Measurements from ENCODE around the gene SLC11A1. TPM values are rescaled to one million over a fixed set of nuclear protein-coding genes. Genes with fewer than 3 reads are reported as not detected.
A peak's percentile ranks its signal among the peaks of the same experiment; 100 is the strongest.

The SLC11A1 gene
- total RNA-seq, 1 experiment from 2014 or later: 0.33 TPM

DNA sequence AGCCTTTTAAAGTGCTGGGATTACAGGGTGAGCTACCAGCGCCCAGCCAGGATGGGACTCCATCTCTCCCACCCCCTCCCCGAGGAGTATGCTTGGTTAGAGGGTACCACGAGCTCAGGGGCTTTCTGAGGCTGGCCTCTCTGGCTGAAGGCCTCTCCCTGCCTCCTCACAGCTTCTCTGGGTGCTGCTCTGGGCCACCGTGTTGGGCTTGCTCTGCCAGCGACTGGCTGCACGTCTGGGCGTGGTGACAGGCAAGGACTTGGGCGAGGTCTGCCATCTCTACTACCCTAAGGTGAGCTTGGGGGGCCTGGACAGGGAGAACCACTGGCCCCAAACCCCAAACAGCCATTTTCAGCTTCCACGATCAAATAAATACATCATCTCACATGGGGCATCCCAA is 2.9 kb downstream of the SLC11A1 start:
- Histone ChIP-seq H3K4me2 (ENCODE audit: low read length) (no peak overlapping the region), H4K20me1 (ENCODE audit: low read length) (no peaks in the 10 kb centered on the region), H3F3A (ENCODE audit: low read length, unreplicated experiment) (no peaks in the 10 kb centered on the region), H3K9ac (ENCODE audit: low read length) (no peak overlapping the region), H3K27ac (ENCODE audit: low read length) (no peak overlapping the region), H2AFZ (ENCODE audit: low read length) (no peak overlapping the region), H3K36me3 (ENCODE audit: low read depth, low read length) (no peaks in the 10 kb centered on the region), H3K9me3 (ENCODE audit: low read length) (no peaks in the 10 kb centered on the region), H3K79me2 (ENCODE audit: low read length) (no peaks in the 10 kb centered on the region), H3K9me2 (replicated peaks; ENCODE audit: low read length) (no peaks in the 10 kb centered on the region), H3K4me3 (ENCODE audit: low read length) (no peak overlapping the region), H3K4me1 (ENCODE audit: insufficient read depth, low read length) (peaks cover 7% of the 10 kb centered on the region; the same call in 1 of the 2 replicates), H3K27me3 (ENCODE audit: low read length) (no peaks in the 10 kb centered on the region)
- ChIA-PET POLR2A (ENCODE audit: unreplicated experiment) (no interaction called here), CTCF (no interaction called here)
- no peak for ATAC-seq
- intact Hi-C loops (cut with micrococcal nuclease): no loop called here
- DNase-seq: no peak
- BruUV-seq (replicated peaks): no TSS peak
- no peak for TF ChIP-seq EZH2phosphoT487 (IDR thresholded peaks at IDR 0.05; ENCODE audit: borderline replicate concordance, low read length)
- TF ChIP-seq, protein P1, sequence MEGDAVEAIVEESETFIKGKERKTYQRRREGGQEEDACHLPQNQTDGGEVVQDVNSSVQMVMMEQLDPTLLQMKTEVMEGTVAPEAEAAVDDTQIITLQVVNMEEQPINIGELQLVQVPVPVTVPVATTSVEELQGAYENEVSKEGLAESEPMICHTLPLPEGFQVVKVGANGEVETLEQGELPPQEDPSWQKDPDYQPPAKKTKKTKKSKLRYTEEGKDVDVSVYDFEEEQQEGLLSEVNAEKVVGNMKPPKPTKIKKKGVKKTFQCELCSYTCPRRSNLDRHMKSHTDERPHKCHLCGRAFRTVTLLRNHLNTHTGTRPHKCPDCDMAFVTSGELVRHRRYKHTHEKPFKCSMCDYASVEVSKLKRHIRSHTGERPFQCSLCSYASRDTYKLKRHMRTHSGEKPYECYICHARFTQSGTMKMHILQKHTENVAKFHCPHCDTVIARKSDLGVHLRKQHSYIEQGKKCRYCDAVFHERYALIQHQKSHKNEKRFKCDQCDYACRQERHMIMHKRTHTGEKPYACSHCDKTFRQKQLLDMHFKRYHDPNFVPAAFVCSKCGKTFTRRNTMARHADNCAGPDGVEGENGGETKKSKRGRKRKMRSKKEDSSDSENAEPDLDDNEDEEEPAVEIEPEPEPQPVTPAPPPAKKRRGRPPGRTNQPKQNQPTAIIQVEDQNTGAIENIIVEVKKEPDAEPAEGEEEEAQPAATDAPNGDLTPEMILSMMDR (conservative IDR thresholded peaks at IDR 0.05; ENCODE audit: low read depth, low read length): no peak
- no peak for TF ChIP-seq EZH2 (IDR thresholded peaks at IDR 0.05; ENCODE audit: low read length, unreplicated experiment)

DNA sequence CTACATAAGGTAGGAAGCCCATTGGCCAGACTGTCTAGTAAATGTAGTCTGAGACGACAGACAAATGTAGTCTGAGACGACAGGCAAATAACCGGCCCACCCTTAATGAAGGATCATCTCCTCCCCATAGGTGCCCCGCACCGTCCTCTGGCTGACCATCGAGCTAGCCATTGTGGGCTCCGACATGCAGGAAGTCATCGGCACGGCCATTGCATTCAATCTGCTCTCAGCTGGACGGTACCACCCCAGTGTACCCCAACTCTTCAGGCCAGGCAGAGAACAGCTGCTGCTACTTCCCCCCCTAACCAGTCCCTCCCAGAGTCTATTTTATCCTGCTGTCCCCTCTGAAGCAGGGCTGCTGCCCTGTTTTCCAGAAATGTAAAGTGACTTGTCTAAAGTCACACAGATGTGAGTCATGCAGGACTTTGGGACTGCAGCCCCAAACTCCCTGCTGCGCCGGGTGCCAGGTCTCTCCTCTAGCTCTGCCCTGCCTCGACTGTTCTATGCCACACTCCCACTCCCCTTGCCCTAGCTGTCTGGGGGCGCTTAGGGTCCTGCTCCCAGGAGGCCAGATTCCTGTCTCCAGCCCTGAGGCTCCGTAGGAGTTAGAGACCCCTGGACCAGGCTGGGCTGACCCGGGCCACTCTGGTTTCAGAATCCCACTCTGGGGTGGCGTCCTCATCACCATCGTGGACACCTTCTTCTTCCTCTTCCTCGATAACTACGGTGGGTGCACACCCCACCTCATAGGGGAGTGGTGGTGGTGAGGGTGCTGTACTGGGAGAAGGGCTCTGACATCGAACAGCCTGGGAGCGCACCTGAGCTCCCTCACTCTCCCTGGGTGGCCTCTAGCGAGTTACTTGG is 4.7 kb downstream of the SLC11A1 start:
- H3K4me3 ChIP-seq (ENCODE audit: low read length): no peak overlapping the region
- CTCF ChIA-PET: no interaction called here
- no peak overlapping the region for H3K9ac ChIP-seq (ENCODE audit: low read length)

DNA sequence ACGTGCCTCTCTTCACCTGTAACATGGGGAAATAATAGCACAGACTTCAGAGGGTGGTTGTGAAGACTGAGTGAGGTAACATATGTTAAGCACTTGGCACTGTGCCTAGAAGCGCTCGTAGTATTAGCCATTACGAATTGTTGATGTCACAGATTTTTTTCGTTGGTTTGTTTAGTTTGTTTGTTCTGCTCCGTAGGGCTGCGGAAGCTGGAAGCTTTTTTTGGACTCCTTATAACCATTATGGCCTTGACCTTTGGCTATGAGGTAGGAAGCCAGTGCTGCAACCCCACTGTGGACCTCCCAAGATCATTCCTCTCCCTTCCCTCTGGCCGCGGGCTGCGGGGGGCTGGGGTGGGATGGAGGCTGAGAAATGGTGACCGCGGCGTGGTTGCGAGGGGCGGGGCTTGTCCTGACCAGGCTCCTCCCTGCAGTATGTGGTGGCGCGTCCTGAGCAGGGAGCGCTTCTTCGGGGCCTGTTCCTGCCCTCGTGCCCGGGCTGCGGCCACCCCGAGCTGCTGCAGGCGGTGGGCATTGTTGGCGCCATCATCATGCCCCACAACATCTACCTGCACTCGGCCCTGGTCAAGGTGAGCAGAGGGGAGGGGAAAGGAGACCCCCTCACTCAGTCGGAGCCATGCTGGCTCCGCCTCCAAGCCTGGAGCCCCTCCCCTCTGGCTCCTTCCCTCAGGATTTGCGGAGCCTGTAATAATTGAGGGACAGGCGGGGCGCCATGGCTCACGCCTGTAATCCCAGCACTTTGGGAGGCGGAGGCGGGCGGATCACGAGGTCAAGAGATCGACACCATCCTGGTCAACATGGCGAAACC is 5.5 kb downstream of the SLC11A1 start:
- DNase-seq (peak; percentile 42), ATAC-seq (peak; percentile 69)
- no peak overlapping the region for H3K27ac ChIP-seq (ENCODE audit: low read length)
- no peak overlapping the region for H3K9ac ChIP-seq (ENCODE audit: low read length)
- H3K4me3 ChIP-seq (ENCODE audit: low read length): peak overlapping the region; percentile 53
- no peaks in the 10 kb centered on the region for H3K27me3 ChIP-seq (ENCODE audit: low read length)
- TF ChIP-seq EZH2phosphoT487 (IDR thresholded peaks at IDR 0.05; ENCODE audit: borderline replicate concordance, low read length): no peak
- TF ChIP-seq, protein P1 (conservative IDR thresholded peaks at IDR 0.05; ENCODE audit: low read depth, low read length): no peak
- no peak for TF ChIP-seq EZH2 (IDR thresholded peaks at IDR 0.05; ENCODE audit: low read length, unreplicated experiment)
- ChIA-PET POLR2A (ENCODE audit: unreplicated experiment) (no interaction called here), CTCF (no interaction called here)
- intact Hi-C loops (cut with micrococcal nuclease): no loop called here
- H3K9me3 ChIP-seq (ENCODE audit: low read length): no peaks in the 10 kb centered on the region
- BruUV-seq (replicated peaks): no TSS peak
- H2AFZ ChIP-seq (ENCODE audit: low read length): peak overlapping the region; percentile 87
- H3F3A ChIP-seq (ENCODE audit: low read length, unreplicated experiment): no peaks in the 10 kb centered on the region
- no peaks in the 10 kb centered on the region for H4K20me1 ChIP-seq (ENCODE audit: low read length)
- H3K4me1 ChIP-seq (ENCODE audit: insufficient read depth, low read length): peaks cover 7% of the 10 kb centered on the region; the same call in 1 of the 2 replicates
- H3K4me2 ChIP-seq (ENCODE audit: low read length): peak overlapping the region; percentile 74
- H3K79me2 ChIP-seq (ENCODE audit: low read length): no peaks in the 10 kb centered on the region
- no peaks in the 10 kb centered on the region for H3K36me3 ChIP-seq (ENCODE audit: low read depth, low read length)
- no peaks in the 10 kb centered on the region for H3K9me2 ChIP-seq (replicated peaks; ENCODE audit: low read length)

More for the DNA sequence above, 4.7 kb downstream of the SLC11A1 start:
- POLR2A ChIA-PET (ENCODE audit: unreplicated experiment): no interaction called here
- no peak for TF ChIP-seq EZH2 (IDR thresholded peaks at IDR 0.05; ENCODE audit: low read length, unreplicated experiment)
- no TSS peak for BruUV-seq (replicated peaks)
- no peak overlapping the region for H3K27ac ChIP-seq (ENCODE audit: low read length)
- intact Hi-C loops (cut with micrococcal nuclease): no loop called here
- peak overlapping the region; percentile 87 for H2AFZ ChIP-seq (ENCODE audit: low read length)
- H3K9me3 ChIP-seq (ENCODE audit: low read length): no peaks in the 10 kb centered on the region
- H3K4me2 ChIP-seq (ENCODE audit: low read length): peak overlapping the region; percentile 74
- H3K9me2 ChIP-seq (replicated peaks; ENCODE audit: low read length): no peaks in the 10 kb centered on the region
- no peaks in the 10 kb centered on the region for H3K27me3 ChIP-seq (ENCODE audit: low read length)
- H3K4me1 ChIP-seq (ENCODE audit: insufficient read depth, low read length): peaks cover 7% of the 10 kb centered on the region; the same call in 1 of the 2 replicates
- H4K20me1 ChIP-seq (ENCODE audit: low read length): no peaks in the 10 kb centered on the region
- no peaks in the 10 kb centered on the region for H3F3A ChIP-seq (ENCODE audit: low read length, unreplicated experiment)
- peak; percentile 53 for ATAC-seq
- no peak for DNase-seq
- H3K79me2 ChIP-seq (ENCODE audit: low read length): no peaks in the 10 kb centered on the region
- no peaks in the 10 kb centered on the region for H3K36me3 ChIP-seq (ENCODE audit: low read depth, low read length)

Data from PC-3 (cell line).